ENCODE measurements around the gene PACRG.

GRCh38 chr6:163331245-163331644 lies 603.5 kb downstream of the PACRG start:
- TF ChIP-seq CTCF (IDR thresholded peaks at IDR 0.05) (no peak), POLR2A (IDR thresholded peaks at IDR 0.05) (no peak)
